ENCODE results near the gene TRIO. TPM values are rescaled to one million over a fixed set of nuclear protein-coding genes. Genes with fewer than 3 reads are reported as not detected.

TRIO gene
- total and polyA plus RNA-seq, 2 donors (not counting 1 experiment from before 2014, with no cell fraction given), result 134 to 281 TPM

GRCh38 chr5:14226149-14226548 lies 83.0 kb downstream of the TRIO start:
- no peak overlapping the region for H3K9ac ChIP-seq (ENCODE audit: insufficient read depth, low read length)
- no peak overlapping the region for H3K4me2 ChIP-seq (ENCODE audit: extremely low read depth, insufficient read depth, low read length)
- H3K4me3 ChIP-seq (replicated peaks in 1 of 4; ENCODE audit: control extremely low read depth in 1 of 4, insufficient read depth in 1 of 4, low read depth in 3 of 4, low read length in 4 of 4), result no peak overlapping the region
- H3K27ac ChIP-seq (ENCODE audit: insufficient read depth, low read length), result no peak overlapping the region
- no peaks in the 10 kb centered on the region for H3K27me3 ChIP-seq (ENCODE audit: control insufficient read depth, insufficient read depth, low read length)
- DNase-seq (ENCODE audit: low read depth in 2 of 2), result no peak
- H4K20me1 ChIP-seq (ENCODE audit: control insufficient read depth, extremely low read depth, insufficient read depth, low read length), result peaks cover 8% of the 10 kb centered on the region
- no peaks in the 10 kb centered on the region for H3K9me3 ChIP-seq (ENCODE audit: control insufficient read depth, insufficient read depth, low read depth, low read length)
- H3K4me1 ChIP-seq (ENCODE audit: control insufficient read depth, extremely low read depth, insufficient read depth, low read length), result peaks cover 7% of the 10 kb centered on the region
- no peak for TF ChIP-seq EZH2 (IDR thresholded peaks at IDR 0.05; ENCODE audit: low read length, missing control alignments)
- no peak for TF ChIP-seq CTCF (conservative IDR thresholded peaks at IDR 0.05 in 1 of 2, IDR thresholded peaks at IDR 0.05 in 1 of 2; ENCODE audit: low read depth in 1 of 2, low read length in 2 of 2)
- no peak overlapping the region for H2AFZ ChIP-seq (ENCODE audit: low read length)
- no peaks in the 10 kb centered on the region for H3K36me3 ChIP-seq (ENCODE audit: control insufficient read depth, insufficient read depth, low read length)
- H3K79me2 ChIP-seq (ENCODE audit: control insufficient read depth, insufficient read depth, low read length), result peaks cover 99% of the 10 kb centered on the region

- Histone ChIP-seq H3K27ac (ENCODE audit: insufficient read depth, low read length) (no peak overlapping the region), H3K79me2 (ENCODE audit: control insufficient read depth, insufficient read depth, low read length) (peaks cover 99% of the 10 kb centered on the region), H3K36me3 (ENCODE audit: control insufficient read depth, insufficient read depth, low read length) (no peaks in the 10 kb centered on the region), H3K27me3 (ENCODE audit: control insufficient read depth, insufficient read depth, low read length) (no peaks in the 10 kb centered on the region), H3K9me3 (ENCODE audit: control insufficient read depth, insufficient read depth, low read depth, low read length) (no peaks in the 10 kb centered on the region), H3K4me1 (ENCODE audit: control insufficient read depth, extremely low read depth, insufficient read depth, low read length) (peaks cover 6% of the 10 kb centered on the region), H3K9ac (ENCODE audit: insufficient read depth, low read length) (no peak overlapping the region), H2AFZ (ENCODE audit: low read length) (no peak overlapping the region), H3K4me3 (replicated peaks in 1 of 4; ENCODE audit: control extremely low read depth in 1 of 4, insufficient read depth in 1 of 4, low read depth in 3 of 4, low read length in 4 of 4) (no peak overlapping the region), H4K20me1 (ENCODE audit: control insufficient read depth, extremely low read depth, insufficient read depth, low read length) (peaks cover 8% of the 10 kb centered on the region), H3K4me2 (ENCODE audit: extremely low read depth, insufficient read depth, low read length) (no peak overlapping the region)
- no peak for DNase-seq (ENCODE audit: low read depth in 2 of 2)
- TF ChIP-seq EZH2 (IDR thresholded peaks at IDR 0.05; ENCODE audit: low read length, missing control alignments) (no peak), CTCF (conservative IDR thresholded peaks at IDR 0.05 in 1 of 2, IDR thresholded peaks at IDR 0.05 in 1 of 2; ENCODE audit: low read depth in 1 of 2, low read length in 2 of 2) (no peak)
Observed at GRCh38 chr5:14226554-14226953, 83.4 kb downstream of the TRIO start.

- H3K79me2 ChIP-seq (ENCODE audit: control insufficient read depth, insufficient read depth, low read length), result peaks cover 99% of the 10 kb centered on the region
- no peaks in the 10 kb centered on the region for H3K36me3 ChIP-seq (ENCODE audit: control insufficient read depth, insufficient read depth, low read length)
- H3K4me3 ChIP-seq (replicated peaks in 1 of 4; ENCODE audit: control extremely low read depth in 1 of 4, insufficient read depth in 1 of 4, low read depth in 3 of 4, low read length in 4 of 4), result no peak overlapping the region
- H3K9me3 ChIP-seq (ENCODE audit: control insufficient read depth, insufficient read depth, low read depth, low read length), result no peaks in the 10 kb centered on the region
- H3K4me1 ChIP-seq (ENCODE audit: control insufficient read depth, extremely low read depth, insufficient read depth, low read length), result peaks cover 6% of the 10 kb centered on the region
- DNase-seq (ENCODE audit: low read depth in 2 of 2), result no peak
- TF ChIP-seq EZH2 (IDR thresholded peaks at IDR 0.05; ENCODE audit: low read length, missing control alignments) (no peak), CTCF (conservative IDR thresholded peaks at IDR 0.05 in 1 of 2, IDR thresholded peaks at IDR 0.05 in 1 of 2; ENCODE audit: low read depth in 1 of 2, low read length in 2 of 2) (no peak)
- no peak overlapping the region for H2AFZ ChIP-seq (ENCODE audit: low read length)
- no peaks in the 10 kb centered on the region for H3K27me3 ChIP-seq (ENCODE audit: control insufficient read depth, insufficient read depth, low read length)
- no peak overlapping the region for H3K4me2 ChIP-seq (ENCODE audit: extremely low read depth, insufficient read depth, low read length)
- H3K9ac ChIP-seq (ENCODE audit: insufficient read depth, low read length), result no peak overlapping the region
- H3K27ac ChIP-seq (ENCODE audit: insufficient read depth, low read length), result no peak overlapping the region
- H4K20me1 ChIP-seq (ENCODE audit: control insufficient read depth, extremely low read depth, insufficient read depth, low read length), result peaks cover 8% of the 10 kb centered on the region
Observed at GRCh38 chr5:14226992-14227391, 83.8 kb downstream of the TRIO start.
